IPS-20b (cell line): ENCODE data around the gene KIF16B.

Experiments
- H3K27ac ChIP-seq: one replicate; pipeline ENCODE4 v1.5.1; 2013; ENCODE audit warnings: low read length
- H3K27me3 ChIP-seq: 2 replicates; pipeline ENCODE4 v1.6.1; 2013; ENCODE audit warnings: mild to moderate bottlenecking, low read length, inconsistent platforms; ENCODE audit not compliant: insufficient read depth
- H3K36me3 ChIP-seq: 2 replicates; pipeline ENCODE4 v1.6.1; 2013; ENCODE audit warnings: low read depth, mild to moderate bottlenecking, inconsistent platforms, low read length, moderate library complexity; ENCODE audit not compliant: insufficient read depth
- H3K4me1 ChIP-seq: 2 replicates; pipeline ENCODE4 v1.6.1; 2013; ENCODE audit warnings: mild to moderate bottlenecking, control low read depth, inconsistent platforms, low read length, moderate library complexity; ENCODE audit not compliant: insufficient read depth
- H3K4me3 ChIP-seq: 2 replicates; pipeline ENCODE4 v1.5.1; 2013; ENCODE audit warnings: mild to moderate bottlenecking, low read length, inconsistent platforms
- H3K9ac ChIP-seq: 2 replicates; pipeline ENCODE4 v1.6.1; 2013; ENCODE audit warnings: low read depth, mild to moderate bottlenecking, inconsistent platforms, low read length, moderate library complexity
- H3K9me3 ChIP-seq: 2 replicates; pipeline ENCODE4 v1.6.1; 2013; ENCODE audit warnings: mild to moderate bottlenecking, low read depth, low read length, inconsistent platforms; ENCODE audit not compliant: insufficient read depth

Gene KIF16B

GRCh38 chr20:16551607-16552006, 21.6 kb downstream of the KIF16B start:
- Histone ChIP-seq H3K27me3 (no peaks in the 10 kb centered on the region), H3K36me3 (no peaks in the 10 kb centered on the region), H3K9ac (no peak overlapping the region), H3K9me3 (peaks cover 4% of the 10 kb centered on the region; the same call in 1 of the 2 replicates), H3K27ac (no peak overlapping the region), H3K4me1 (0 out of 2 replicates have a peak, but pooled peaks cover 2% of the 10 kb centered on the region), H3K4me3 (no peak overlapping the region)

- Histone ChIP-seq H3K9ac (no peak overlapping the region), H3K36me3 (no peaks in the 10 kb centered on the region), H3K4me3 (no peak overlapping the region), H3K27me3 (no peaks in the 10 kb centered on the region), H3K27ac (no peak overlapping the region), H3K4me1 (0 out of 2 replicates have a peak, but pooled peaks cover 2% of the 10 kb centered on the region), H3K9me3 (no peaks in the 10 kb centered on the region)
Measured at GRCh38 chr20:16548068-16548672, 25.1 kb downstream of the KIF16B start.

DNA sequence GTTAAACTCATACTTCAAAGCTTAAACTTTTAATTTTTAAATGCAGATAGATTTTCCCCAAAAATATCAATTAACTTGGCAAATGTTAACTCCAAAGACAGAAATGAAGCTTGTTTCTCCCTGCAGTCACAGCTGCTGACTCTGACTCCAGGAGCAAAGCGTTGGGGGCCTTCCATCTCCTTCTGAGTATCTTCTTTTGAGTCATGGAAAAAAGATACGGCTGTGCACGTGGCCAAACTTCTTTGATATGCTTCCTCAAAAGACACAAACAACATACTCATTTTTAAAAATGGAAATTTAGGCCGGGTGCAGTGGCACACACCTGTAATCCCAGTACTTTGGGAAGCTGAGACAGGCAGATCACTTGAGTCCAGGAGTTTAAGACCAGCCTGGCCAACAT, 28.3 kb downstream of the KIF16B start:
- no peaks in the 10 kb centered on the region for H3K36me3 ChIP-seq
- H3K9me3 ChIP-seq, result no peaks in the 10 kb centered on the region
- no peak overlapping the region for H3K9ac ChIP-seq
- H3K4me3 ChIP-seq, result no peak overlapping the region
- no peaks in the 10 kb centered on the region for H3K27me3 ChIP-seq
- no peak overlapping the region for H3K27ac ChIP-seq
- 0 out of 2 replicates have a peak, but pooled peaks cover 2% of the 10 kb centered on the region for H3K4me1 ChIP-seq

DNA sequence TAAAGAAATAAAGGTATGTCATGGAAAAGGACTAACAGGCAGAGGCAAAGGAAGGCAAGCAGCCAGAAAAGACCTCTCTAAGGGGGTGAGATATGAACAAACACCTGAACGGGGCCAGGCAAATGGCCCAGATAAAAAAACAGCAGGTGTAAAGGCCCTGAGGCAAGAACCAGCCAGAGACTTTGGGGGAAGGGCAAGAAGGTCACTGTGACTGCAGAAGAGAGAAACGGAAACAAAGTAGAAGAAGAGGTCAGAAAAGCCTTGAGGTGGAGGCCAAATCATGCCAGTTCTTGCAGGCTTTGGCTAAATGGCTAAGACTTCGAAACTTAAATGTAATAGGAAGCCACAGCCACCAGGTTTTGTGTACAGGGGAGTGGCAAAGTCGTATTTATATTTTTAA, 30.8 kb downstream of the KIF16B start:
- H3K9ac ChIP-seq, result no peak overlapping the region
- no peak overlapping the region for H3K4me3 ChIP-seq
- H3K36me3 ChIP-seq, result no peaks in the 10 kb centered on the region
- H3K9me3 ChIP-seq, result no peaks in the 10 kb centered on the region
- no peaks in the 10 kb centered on the region for H3K27me3 ChIP-seq
- H3K27ac ChIP-seq, result no peak overlapping the region
- no peaks in the 10 kb centered on the region for H3K4me1 ChIP-seq

GRCh38 chr20:16541878-16542277, 31.4 kb downstream of the KIF16B start:
- Histone ChIP-seq H3K27me3 (no peaks in the 10 kb centered on the region), H3K27ac (no peak overlapping the region), H3K9ac (no peak overlapping the region), H3K9me3 (no peaks in the 10 kb centered on the region), H3K36me3 (no peaks in the 10 kb centered on the region), H3K4me1 (no peaks in the 10 kb centered on the region), H3K4me3 (no peak overlapping the region)

- H3K36me3 ChIP-seq, result no peaks in the 10 kb centered on the region
- no peak overlapping the region for H3K9ac ChIP-seq
- no peaks in the 10 kb centered on the region for H3K9me3 ChIP-seq
- H3K27me3 ChIP-seq, result no peaks in the 10 kb centered on the region
- H3K4me3 ChIP-seq, result no peak overlapping the region
- no peaks in the 10 kb centered on the region for H3K4me1 ChIP-seq
- no peak overlapping the region for H3K27ac ChIP-seq
Measured at GRCh38 chr20:16541226-16541625, 32.0 kb downstream of the KIF16B start.

DNA sequence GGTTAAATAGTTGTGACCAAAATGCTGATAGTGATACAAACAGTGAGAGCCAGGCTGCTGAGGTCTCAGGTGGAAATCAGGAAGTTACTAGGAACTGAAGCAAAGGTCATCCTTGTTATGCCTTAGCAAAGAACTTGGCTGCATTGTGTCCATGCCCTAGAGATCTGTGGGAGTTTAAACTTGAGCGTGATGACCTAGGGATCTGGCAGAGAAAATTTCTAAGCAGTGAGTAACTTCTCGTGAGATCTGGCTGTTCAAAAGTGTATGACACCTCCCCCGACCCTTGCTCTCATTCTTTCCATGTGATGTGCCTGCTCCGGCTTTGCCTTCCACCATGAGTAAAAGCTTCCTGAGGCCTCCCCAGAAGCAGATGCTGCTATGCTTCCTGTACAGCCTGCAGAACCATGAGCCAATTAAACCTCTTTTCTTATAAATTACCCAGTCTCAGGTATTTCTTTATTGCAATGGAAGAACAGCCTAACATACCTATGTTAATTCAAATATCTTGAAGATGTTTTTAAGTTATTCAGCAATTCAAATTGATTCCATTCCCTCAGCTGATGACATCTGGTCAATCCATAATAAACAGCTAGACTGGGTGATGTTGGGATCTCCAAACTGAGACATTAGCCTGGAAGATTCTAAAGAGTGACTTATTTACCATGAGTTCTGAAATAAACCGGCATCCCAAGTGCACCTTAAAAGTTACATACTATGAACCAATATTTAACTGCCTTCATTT, 33.8 kb downstream of the KIF16B start:
- no peaks in the 10 kb centered on the region for H3K4me1 ChIP-seq
- no peak overlapping the region for H3K4me3 ChIP-seq
- no peak overlapping the region for H3K27ac ChIP-seq
- H3K9ac ChIP-seq, result no peak overlapping the region
- no peaks in the 10 kb centered on the region for H3K36me3 ChIP-seq
- H3K27me3 ChIP-seq, result no peaks in the 10 kb centered on the region
- H3K9me3 ChIP-seq, result no peaks in the 10 kb centered on the region

- no peak overlapping the region for H3K27ac ChIP-seq
- no peak overlapping the region for H3K4me3 ChIP-seq
Measured at GRCh38 chr20:16538779-16539178, 34.5 kb downstream of the KIF16B start.

DNA sequence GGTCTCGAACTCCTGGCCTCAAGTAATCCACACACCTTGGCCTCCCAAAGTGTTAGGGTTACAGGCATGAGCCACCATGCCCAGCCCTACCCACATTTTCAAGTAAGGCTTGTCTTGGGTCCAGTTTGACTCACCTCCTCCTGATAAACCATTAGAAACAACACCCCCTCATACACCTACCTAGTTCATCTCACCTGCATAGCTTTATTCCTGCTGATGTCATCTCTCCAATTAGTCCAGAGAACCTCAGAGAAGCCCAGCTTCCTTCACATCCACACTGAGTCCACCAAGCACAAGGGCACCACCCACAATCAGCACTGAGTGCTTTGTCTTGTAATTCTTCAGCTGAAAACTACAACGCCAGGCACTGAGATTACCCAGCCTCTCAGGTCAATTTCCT, 35.3 kb downstream of the KIF16B start:
- H3K4me1 ChIP-seq, result no peaks in the 10 kb centered on the region
- no peak overlapping the region for H3K4me3 ChIP-seq
- no peaks in the 10 kb centered on the region for H3K36me3 ChIP-seq
- no peaks in the 10 kb centered on the region for H3K9me3 ChIP-seq
- no peak overlapping the region for H3K9ac ChIP-seq
- no peak overlapping the region for H3K27ac ChIP-seq
- H3K27me3 ChIP-seq, result no peaks in the 10 kb centered on the region

More at GRCh38 chr20:16538779-16539178, 34.5 kb downstream of the KIF16B start:
- no peaks in the 10 kb centered on the region for H3K9me3 ChIP-seq
- no peaks in the 10 kb centered on the region for H3K4me1 ChIP-seq
- no peak overlapping the region for H3K9ac ChIP-seq
- H3K36me3 ChIP-seq, result no peaks in the 10 kb centered on the region
- no peaks in the 10 kb centered on the region for H3K27me3 ChIP-seq

GRCh38 chr20:16537025-16537665, 36.1 kb downstream of the KIF16B start:
- no peak overlapping the region for H3K9ac ChIP-seq
- H3K27me3 ChIP-seq, result no peaks in the 10 kb centered on the region
- H3K4me3 ChIP-seq, result no peak overlapping the region
- H3K27ac ChIP-seq, result no peak overlapping the region
- no peaks in the 10 kb centered on the region for H3K4me1 ChIP-seq
- no peaks in the 10 kb centered on the region for H3K36me3 ChIP-seq
- no peaks in the 10 kb centered on the region for H3K9me3 ChIP-seq

- H3K27ac ChIP-seq, result no peak overlapping the region
- H3K4me3 ChIP-seq, result no peak overlapping the region
- H3K9ac ChIP-seq, result no peak overlapping the region
- H3K36me3 ChIP-seq, result no peaks in the 10 kb centered on the region
- H3K4me1 ChIP-seq, result no peaks in the 10 kb centered on the region
- H3K27me3 ChIP-seq, result no peaks in the 10 kb centered on the region
- no peaks in the 10 kb centered on the region for H3K9me3 ChIP-seq
Measured at GRCh38 chr20:16535277-16535676, 38.0 kb downstream of the KIF16B start.

GRCh38 chr20:16533502-16533901, 39.7 kb downstream of the KIF16B start:
- Histone ChIP-seq H3K9ac (no peak overlapping the region), H3K27ac (no peak overlapping the region), H3K4me1 (no peaks in the 10 kb centered on the region), H3K27me3 (no peaks in the 10 kb centered on the region), H3K36me3 (no peaks in the 10 kb centered on the region), H3K4me3 (no peak overlapping the region), H3K9me3 (no peaks in the 10 kb centered on the region)
